Tibial nerve (tissue), 3 donors: Measurements from ENCODE around the gene CCDC9B.

Experiments used
- CTCF ChIP-seq, 5 experiments: fragments of 200-600 bp in 3 of 5; fragments of 450-650 bp in 2 of 5; sonication (generic) in 3 of 5; IDR thresholded peaks; one replicate each; pipeline ENCODE4 v1.5.1; 2016 to 2019; ENCODE audit warnings: antibody characterized with exemption in 5 of 5, mild to moderate bottlenecking in 3 of 5, moderate library complexity in 2 of 5
- POLR2A ChIP-seq, 2 donors: fragments of 450-650 bp; IDR thresholded peaks; one replicate each; pipeline ENCODE4 v1.6.1; 2017; ENCODE audit warnings: antibody characterized with exemption in 2 of 2, mild to moderate bottlenecking in 2 of 2, moderate library complexity in 2 of 2

GRCh38 chr15:40334541-40334940, 6.2 kb downstream of the CCDC9B start:
- TF ChIP-seq POLR2A (IDR thresholded peaks at IDR 0.05), result no peak
- TF ChIP-seq CTCF (IDR thresholded peaks at IDR 0.05), result no peak
